Measurements from ENCODE around the gene NELL1.
"Not testable (repeated sequence)": the region's sequence is repeated elsewhere in the genome, so short reads cannot be mapped to it uniquely, and the experiment has no call there.

Gene NELL1

GRCh38 chr11:21132146-21132720, 462.8 kb downstream of the NELL1 start:
- no peak for DNase-seq

DNA sequence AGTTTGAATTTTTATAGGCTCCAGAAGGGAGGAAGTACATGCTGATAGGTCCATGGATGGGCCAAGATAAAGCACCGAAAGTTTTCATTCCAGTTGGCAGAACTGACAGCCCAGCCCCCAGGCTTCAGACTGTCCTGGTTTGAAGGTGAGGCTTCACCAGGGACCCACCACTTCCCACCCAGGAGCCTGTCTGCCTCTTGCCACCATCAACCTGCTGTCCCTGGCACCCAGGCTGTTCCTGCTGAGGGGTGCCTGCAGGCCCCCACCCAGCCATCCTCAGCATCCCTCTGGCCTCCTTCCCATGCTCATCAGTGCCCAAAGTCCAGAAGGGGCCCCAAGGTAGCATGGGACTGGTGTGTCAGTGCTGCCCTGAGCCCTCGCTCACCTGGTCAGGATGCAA, 463.9 kb downstream of the NELL1 start:
- no peak for DNase-seq

- DNase-seq = no peak
These were observed 464.3 kb downstream of the NELL1 start for GRCh38 chr11:21133722-21134121.

DNA sequence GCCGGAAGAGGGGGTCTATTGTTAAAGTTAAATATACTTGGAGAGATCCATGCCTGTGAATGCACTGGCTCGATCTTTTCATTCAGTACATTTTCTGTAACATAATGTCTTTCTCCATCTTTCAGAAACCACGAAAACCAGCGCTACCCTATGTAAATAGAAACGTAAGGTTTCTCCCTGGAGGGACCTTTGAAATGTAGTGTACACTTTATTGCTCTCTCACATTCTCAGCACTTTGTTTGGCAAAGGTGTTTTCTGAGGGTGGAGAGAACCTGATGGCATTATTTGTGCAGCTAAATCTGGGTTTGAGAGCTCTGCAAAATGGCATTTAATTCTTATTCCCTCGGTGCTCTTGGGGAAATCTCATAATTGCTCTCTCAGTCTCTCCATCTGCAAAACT, 468.4 kb downstream of the NELL1 start:
- DNase-seq = no peak

- not testable (repeated sequence) for DNase-seq
These were observed 472.2 kb downstream of the NELL1 start for GRCh38 chr11:21141557-21141956.

DNA sequence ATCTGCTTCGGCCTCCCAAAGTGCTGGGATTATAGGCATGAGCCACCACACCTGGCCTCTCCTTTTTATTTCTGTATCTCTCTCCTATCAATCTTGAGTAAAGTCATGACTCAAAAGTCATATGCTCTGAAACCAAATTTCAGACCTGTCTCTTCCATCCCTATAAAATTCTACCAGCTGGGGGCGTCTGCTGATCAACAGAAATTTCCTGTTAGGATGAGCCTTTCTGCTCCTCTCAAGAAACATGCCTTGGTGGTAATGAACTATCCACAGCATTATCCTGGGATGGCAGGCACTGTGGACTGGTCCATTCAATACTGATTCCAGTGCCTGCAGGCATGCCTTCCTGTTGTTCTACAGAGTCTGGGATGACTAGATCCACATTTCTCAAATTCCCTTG, 472.6 kb downstream of the NELL1 start:
- no peak for DNase-seq

- DNase-seq = no peak
These were observed 475.1 kb downstream of the NELL1 start for GRCh38 chr11:21144531-21144930.

- DNase-seq = no peak
These were observed 479.0 kb downstream of the NELL1 start for GRCh38 chr11:21148376-21148775.

DNA sequence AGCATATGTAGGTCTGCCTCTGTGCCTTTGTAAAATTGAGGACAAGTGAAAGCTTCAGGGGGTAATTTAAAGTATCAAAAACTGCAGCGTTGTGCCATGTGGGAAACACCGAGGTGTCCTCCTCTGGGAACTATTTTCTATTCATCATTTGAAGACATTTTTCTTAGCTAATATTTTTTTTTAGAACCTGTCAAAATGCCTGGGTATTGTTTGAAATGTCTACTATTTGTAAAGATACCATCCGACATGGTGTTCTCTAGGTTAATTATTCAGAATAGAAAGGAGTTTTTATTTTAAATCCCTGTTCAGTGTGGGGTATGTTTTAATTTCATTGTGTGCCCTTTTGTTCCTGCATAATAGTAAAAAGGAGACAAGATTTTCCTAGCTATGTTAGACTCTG, 490.8 kb downstream of the NELL1 start:
- no peak for DNase-seq

GRCh38 chr11:21169639-21170038, 500.3 kb downstream of the NELL1 start:
- DNase-seq = no peak

DNA sequence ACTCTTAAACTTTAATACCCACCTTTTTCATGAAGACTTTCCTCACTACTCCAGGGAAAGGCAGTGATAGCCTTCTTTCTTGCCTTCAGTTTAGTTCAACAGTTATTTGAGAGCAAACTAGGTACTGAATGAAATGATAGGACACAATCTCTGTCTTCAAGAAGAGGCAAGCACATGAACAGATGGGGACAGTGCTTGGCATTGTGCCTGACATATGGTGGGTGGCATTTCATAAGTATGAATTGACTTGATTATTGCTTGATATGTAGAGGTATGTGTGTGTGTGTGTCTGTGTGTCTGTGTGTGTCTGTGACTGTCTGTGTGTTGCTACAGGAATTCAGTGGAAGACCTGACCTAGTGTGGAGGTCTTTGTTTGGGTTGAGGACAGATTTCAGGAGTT, 504.1 kb downstream of the NELL1 start:
- no peak for DNase-seq

- DNase-seq = no peak
These were observed 505.4 kb downstream of the NELL1 start for GRCh38 chr11:21174781-21175180.

- no peak for DNase-seq
These were observed 508.0 kb downstream of the NELL1 start for GRCh38 chr11:21177379-21177778.

DNA sequence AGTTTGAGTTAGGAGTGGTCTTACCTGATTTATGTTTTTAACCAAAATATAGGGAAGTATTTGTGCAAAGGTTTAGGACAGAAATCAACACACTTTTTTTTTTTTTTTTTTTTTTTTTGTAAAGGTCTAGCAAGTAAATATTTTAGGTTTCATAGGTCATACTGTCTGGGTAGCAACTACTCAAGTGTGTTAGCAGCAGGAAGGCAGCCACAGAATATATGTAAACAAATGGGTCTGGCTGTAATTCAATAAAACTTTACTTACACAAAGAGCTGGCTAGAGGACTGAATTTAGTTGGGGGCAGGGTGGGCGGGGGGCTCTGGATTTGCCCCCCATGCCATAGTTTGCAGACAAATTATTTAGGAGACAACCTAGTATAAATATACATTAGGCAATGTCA, 510.4 kb downstream of the NELL1 start:
- no peak for DNase-seq

GRCh38 chr11:21180182-21180581, 510.8 kb downstream of the NELL1 start:
- DNase-seq = no peak

- DNase-seq = no peak
These were observed 516.6 kb downstream of the NELL1 start for GRCh38 chr11:21185959-21186358.

DNA sequence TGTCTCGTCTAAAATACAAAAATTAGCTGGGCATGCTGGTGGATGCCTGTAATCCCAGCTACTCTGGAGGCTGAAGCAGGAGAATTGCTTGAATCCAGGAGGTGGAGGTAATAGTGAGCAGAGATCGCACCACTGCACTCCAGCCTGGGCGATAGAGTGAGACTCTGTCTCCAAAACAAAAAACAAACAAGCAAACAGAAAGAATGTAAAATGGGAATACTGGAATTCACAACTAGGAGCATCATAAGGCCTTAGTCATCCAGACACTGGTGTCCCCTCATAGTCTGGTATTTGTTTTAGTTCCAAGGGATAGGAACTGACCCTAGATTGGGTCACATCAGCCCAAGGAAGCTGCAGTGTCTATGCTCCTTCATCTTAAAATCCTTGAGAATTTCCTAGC, 520.8 kb downstream of the NELL1 start:
- no peak for DNase-seq

- no peak for DNase-seq
These were observed 526.6 kb downstream of the NELL1 start for GRCh38 chr11:21195995-21196394.

DNA sequence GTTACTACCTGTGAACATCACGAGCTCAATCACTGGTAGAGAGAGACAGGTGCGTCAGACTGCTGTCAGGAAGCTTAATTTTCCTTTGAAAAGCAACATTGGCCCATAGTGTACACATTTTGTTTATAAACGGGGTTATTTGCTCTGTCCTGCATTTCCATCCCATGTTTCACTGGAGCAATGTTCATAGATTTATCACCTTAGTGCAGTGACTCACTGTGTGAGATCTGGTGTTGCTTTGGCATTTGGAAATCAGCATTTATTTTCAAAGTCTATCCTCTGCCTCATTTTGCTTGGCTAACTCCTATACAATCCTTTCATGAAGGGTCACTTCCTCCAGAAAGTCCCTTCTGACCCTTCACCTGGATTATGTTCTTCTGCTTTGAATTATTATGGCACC, 529.1 kb downstream of the NELL1 start:
- no peak for DNase-seq

- DNase-seq = no peak
These were observed 535.8 kb downstream of the NELL1 start for GRCh38 chr11:21205205-21205604.

GRCh38 chr11:21225860-21226259, 556.5 kb downstream of the NELL1 start:
- no peak for DNase-seq

- no peak for DNase-seq
These were observed 559.8 kb downstream of the NELL1 start for GRCh38 chr11:21229224-21229623.

GRCh38 chr11:21250196-21250595, 580.8 kb downstream of the NELL1 start:
- no peak for DNase-seq

GRCh38 chr11:21254055-21254454, 584.7 kb downstream of the NELL1 start:
- no peak for DNase-seq

DNA sequence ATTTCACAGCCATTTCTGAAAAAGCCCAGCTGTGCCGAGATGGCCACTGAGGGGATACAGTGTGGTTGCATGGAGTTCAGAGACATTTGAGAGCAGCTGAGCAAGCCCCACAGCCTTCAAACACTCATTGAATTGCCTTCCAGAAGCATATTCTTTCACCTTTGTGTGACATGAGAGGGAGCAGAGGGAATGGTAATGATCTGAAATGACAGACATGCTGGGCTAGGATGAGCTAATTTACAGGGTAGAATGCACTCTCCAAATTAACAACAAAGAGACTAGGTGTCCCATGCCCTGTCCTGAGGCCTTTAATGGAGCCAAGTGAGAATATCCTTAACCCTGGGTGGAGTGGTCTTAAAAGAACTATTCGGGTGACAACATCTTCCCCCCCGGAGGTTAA, 585.4 kb downstream of the NELL1 start:
- DNase-seq = no peak

DNA sequence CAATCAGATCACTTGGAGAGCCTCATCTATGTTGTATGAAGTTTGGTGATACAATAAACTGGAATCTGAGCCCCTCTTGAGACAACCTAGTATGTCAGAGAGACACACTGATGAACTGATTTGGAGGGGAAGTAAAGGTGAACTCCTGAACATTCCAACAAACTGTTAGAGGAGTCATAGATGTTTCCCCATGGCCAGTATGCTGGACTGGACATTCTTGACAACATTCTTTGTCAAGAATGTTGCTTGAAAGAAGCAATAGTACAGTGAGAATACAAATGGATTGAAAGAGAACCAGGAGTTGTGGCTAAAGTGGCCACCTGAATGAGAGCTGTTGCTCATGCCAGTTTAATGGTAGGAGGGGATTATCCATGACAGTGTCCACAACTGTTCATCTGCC, 588.1 kb downstream of the NELL1 start:
- no peak for DNase-seq

All from stimulated activated CD4-positive, alpha-beta T cell treated with anti-CD3 and anti-CD28 coated beads, Interleukin-4, amount 100 ng/mL, for 4 hours (primary cell).